H9 (cell line): ENCODE measurements around the gene ARCN1. TPM values are rescaled to one million over a fixed set of nuclear protein-coding genes. Genes with fewer than 3 reads are reported as not detected.

ENCODE experiments used
- DNase-seq: peaks from one replicate; pipeline ENCODE4 v3.0.0-alpha.2; 2017
- H2AFZ ChIP-seq: one replicate; pipeline ENCODE4 v1.6.1; 2013; ENCODE audit warnings: mild to moderate bottlenecking, low read length, control low read depth, moderate library complexity
- H2AK5ac ChIP-seq: 2 replicates; pipeline ENCODE4 v1.6.1; 2013; ENCODE audit warnings: low read length, control low read depth, mixed read lengths; ENCODE audit not compliant: insufficient read length
- H2BK120ac ChIP-seq: one replicate; pipeline ENCODE4 v1.6.1; 2013; ENCODE audit warnings: low read depth, mild to moderate bottlenecking, low read length, control low read depth, inconsistent platforms; ENCODE audit not compliant: poor library complexity, severe bottlenecking
- H2BK12ac ChIP-seq: 2 replicates; pipeline ENCODE4 v1.6.1; 2013; ENCODE audit warnings: low read length, control low read depth, mixed read lengths, low read depth; ENCODE audit not compliant: insufficient read length
- H2BK15ac ChIP-seq: 2 replicates; pipeline ENCODE4 v1.6.1; 2013; ENCODE audit warnings: low read depth, low read length, control low read depth
- H2BK20ac ChIP-seq: one replicate; pipeline ENCODE4 v1.6.1; 2013; ENCODE audit warnings: low read depth, mild to moderate bottlenecking, low read length, control low read depth, inconsistent platforms; ENCODE audit not compliant: poor library complexity, severe bottlenecking
- H2BK5ac ChIP-seq: 2 replicates; pipeline ENCODE4 v1.6.1; 2013; ENCODE audit warnings: low read length, control low read depth, mixed read lengths; ENCODE audit not compliant: insufficient read length
- H3K14ac ChIP-seq: 2 replicates; pipeline ENCODE4 v1.6.1; 2013; ENCODE audit warnings: low read length, control low read depth; ENCODE audit not compliant: insufficient read depth
- H3K18ac ChIP-seq: 2 replicates; pipeline ENCODE4 v1.6.1; 2013; ENCODE audit warnings: low read depth, mild to moderate bottlenecking, mixed read lengths, low read length, control low read depth; ENCODE audit not compliant: insufficient read length
- H3K23ac ChIP-seq: 2 replicates; pipeline ENCODE4 v1.6.1; 2013; ENCODE audit warnings: low read length, control low read depth, mixed read lengths, low read depth; ENCODE audit not compliant: insufficient read length
- H3K23me2 ChIP-seq: 2 replicates; pipeline ENCODE4 v1.6.1; 2013; ENCODE audit warnings: low read depth, mild to moderate bottlenecking, mixed read lengths, low read length, control low read depth; ENCODE audit not compliant: insufficient read length, poor library complexity, severe bottlenecking
- H3K27ac ChIP-seq: 2 replicates; pipeline ENCODE4 v1.5.1; 2013; ENCODE audit warnings: low read length, control low read depth, mixed read lengths, low read depth; ENCODE audit not compliant: insufficient read length
- H3K27me3 ChIP-seq: 2 replicates; pipeline ENCODE4 v1.6.1; 2013; ENCODE audit warnings: low read length, control low read depth, inconsistent platforms; ENCODE audit not compliant: insufficient read depth
- H3K4ac ChIP-seq: 2 replicates; pipeline ENCODE4 v1.6.1; 2013; ENCODE audit warnings: low read depth, mild to moderate bottlenecking, control low read depth, inconsistent platforms, low read length, moderate library complexity
- H3K4me1 ChIP-seq: 2 replicates; pipeline ENCODE4 v1.6.1; 2013; ENCODE audit warnings: low read length, control low read depth, inconsistent platforms; ENCODE audit not compliant: insufficient read depth
- H3K4me2 ChIP-seq: 2 replicates; pipeline ENCODE4 v1.6.1; 2013; ENCODE audit warnings: low read length, control low read depth, mixed read lengths; ENCODE audit not compliant: insufficient read length, insufficient read depth
- H3K56ac ChIP-seq: 2 replicates; pipeline ENCODE4 v1.6.1; 2013; ENCODE audit warnings: low read depth, mild to moderate bottlenecking, mixed read lengths, low read length, control low read depth; ENCODE audit not compliant: insufficient read length
- H3K79me1 ChIP-seq: 2 replicates; pipeline ENCODE4 v1.6.1; 2013; ENCODE audit warnings: low read depth, mild to moderate bottlenecking, moderate library complexity, low read length, control low read depth, inconsistent platforms; ENCODE audit not compliant: insufficient read depth, poor library complexity, severe bottlenecking
- H3K79me2 ChIP-seq: 2 replicates; pipeline ENCODE4 v1.6.1; 2013; ENCODE audit warnings: low read length, control low read depth, inconsistent platforms; ENCODE audit not compliant: insufficient read depth
- H3K9ac ChIP-seq: 2 replicates; pipeline ENCODE4 v1.6.1; 2013; ENCODE audit warnings: low read length, control low read depth, mixed read lengths; ENCODE audit not compliant: insufficient read length; ENCODE audit errors: extremely low read depth
- H3K9me3 ChIP-seq: one replicate; pipeline ENCODE4 v1.6.1; 2013; ENCODE audit warnings: low read depth, low read length, inconsistent platforms; ENCODE audit not compliant: control insufficient read depth
- H3T11ph ChIP-seq: one replicate; pipeline ENCODE4 v1.6.1; 2013; ENCODE audit warnings: mild to moderate bottlenecking, low read length, control low read depth, inconsistent platforms
- H4K20me1 ChIP-seq: one replicate; pipeline ENCODE4 v1.6.1; 2013; ENCODE audit not compliant: control insufficient read depth, insufficient read length, insufficient read depth
- H4K5ac ChIP-seq: 2 replicates; pipeline ENCODE4 v1.6.1; 2013; ENCODE audit warnings: low read depth, mild to moderate bottlenecking, mixed read lengths, low read length, control low read depth; ENCODE audit not compliant: insufficient read length
- H4K8ac ChIP-seq: replicated peaks from 2 replicates; pipeline ENCODE4 v1.6.1; 2013; ENCODE audit warnings: low read length, control low read depth, mixed read lengths, low read depth; ENCODE audit not compliant: insufficient read length
- H4K91ac ChIP-seq: 2 replicates; pipeline ENCODE4 v1.6.1; 2013; ENCODE audit warnings: low read depth, mild to moderate bottlenecking, moderate library complexity, mixed read lengths, low read length, control low read depth; ENCODE audit not compliant: insufficient read length
- H3K27ac Mint-ChIP-seq, 3 experiments: 2 replicates in 2 of 3; 3 replicates in 1 of 3; pipeline ENCODE4 v1.8.0; 2020 to 2021; ENCODE audit warnings: mixed read lengths in 3 of 3, mild to moderate bottlenecking in 1 of 3, moderate library complexity in 1 of 3
- H3K27me3 Mint-ChIP-seq: 2 replicates; pipeline ENCODE4 v1.8.0; 2021; ENCODE audit warnings: low read depth, mild to moderate bottlenecking, moderate library complexity, mixed read lengths
- H3K36me3 Mint-ChIP-seq, 3 experiments: 2 replicates in 2 of 3; 3 replicates in 1 of 3; pipeline ENCODE4 v1.8.0; 2020 to 2021; ENCODE audit warnings: low read depth in 3 of 3, mixed read lengths in 3 of 3; ENCODE audit not compliant: insufficient read depth in 1 of 3
- H3K4me1 Mint-ChIP-seq, 2 experiments: 2 replicates each; pipeline ENCODE4 v1.8.0; 2020; ENCODE audit warnings: mixed read lengths in 2 of 2
- H3K4me3 Mint-ChIP-seq, 2 experiments: 2 replicates in 1 of 2; 3 replicates in 1 of 2; pipeline ENCODE4 v1.8.0; 2020 to 2021; ENCODE audit warnings: mild to moderate bottlenecking in 2 of 2, mixed read lengths in 2 of 2, moderate library complexity in 1 of 2
- H3K9me3 Mint-ChIP-seq, 2 experiments: 2 replicates in 1 of 2; 3 replicates in 1 of 2; pipeline ENCODE4 v1.8.0; 2020; ENCODE audit warnings: mild to moderate bottlenecking in 2 of 2, mixed read lengths in 2 of 2, moderate library complexity in 1 of 2
- CTCF ChIP-seq: fragments of 200-600 bp; sonication (generic); conservative IDR thresholded peaks from 3 replicates; pipeline ENCODE4 v1.8.0; 2021; ENCODE audit warnings: antibody characterized with exemption, mild to moderate bottlenecking
- WGBS: extraction: QIAGEN DNeasy Blood & Tissue Kit; methylation state at CpG from one replicate; pipeline ENCODE4 v1.1.7; 2013; ENCODE audit warnings: missing lambda C conversion rate, low lambda C conversion rate, mixed read lengths; ENCODE audit not compliant: insufficient read length; ENCODE audit errors: extremely low coverage; 5-methylcytosine and 5-hydroxymethylcytosine counted together
- total RNA-seq: library from RNA; stranded (reverse); gene quantifications from 2 replicates; pipeline ENCODE4 v1.2.1, GENCODE V29; 2021

The ARCN1 gene
- total RNA-seq, 1 experiment from 2014 or later = 152 TPM

DNA sequence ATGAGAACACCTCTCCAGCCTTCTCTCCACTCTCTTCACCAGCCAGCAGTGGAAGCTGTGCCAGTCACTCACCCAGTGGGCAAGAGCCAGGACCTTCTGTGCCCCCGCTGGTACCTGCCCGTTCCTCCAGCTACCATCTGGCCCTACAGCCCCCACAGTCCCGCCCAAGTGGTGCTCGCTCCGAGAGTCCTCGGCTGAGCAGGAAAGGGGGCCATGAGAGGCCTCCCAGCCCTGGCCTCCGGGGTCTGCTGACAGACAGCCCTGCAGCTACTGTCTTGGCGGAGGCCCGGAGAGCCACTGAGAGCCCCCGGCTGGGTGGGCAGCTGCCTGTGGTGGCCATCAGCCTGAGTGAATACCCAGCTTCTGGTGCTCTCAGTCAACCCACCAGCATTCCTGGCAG is 55.4 kb downstream of the ARCN1 start:
- no peak overlapping the region for H3K27ac ChIP-seq
- no peak overlapping the region for H2BK12ac ChIP-seq
- no CpG with 5 or more reads among the region's 10 CpGs for WGBS
- TF ChIP-seq CTCF = no peak
- H4K8ac ChIP-seq = no peak overlapping the region
- no peaks in the 10 kb centered on the region for H4K20me1 ChIP-seq
- no peaks in the 10 kb centered on the region for H3K79me1 ChIP-seq
- no peak overlapping the region for H3K56ac ChIP-seq
- peaks cover 4% of the 10 kb centered on the region for H3K23me2 ChIP-seq
- H3K4me1 Mint-ChIP-seq = peaks cover 10 to 13% of the 10 kb centered on the region in 2 experiments
- H2AK5ac ChIP-seq = no peak overlapping the region
- H3K27ac Mint-ChIP-seq = no peak overlapping the region
- peaks cover 17 to 66% (median 52%) of the 10 kb centered on the region in 3 experiments for H3K36me3 Mint-ChIP-seq
- H3T11ph ChIP-seq = no peak overlapping the region
- H3K9ac ChIP-seq = no peak overlapping the region
- no peaks in the 10 kb centered on the region for H3K9me3 ChIP-seq
- H4K5ac ChIP-seq = no peak overlapping the region
- H2BK20ac ChIP-seq = no peak overlapping the region
- no peaks in the 10 kb centered on the region for H3K9me3 Mint-ChIP-seq
- no peak overlapping the region for H4K91ac ChIP-seq
- no peak overlapping the region for H3K4me3 Mint-ChIP-seq
- H3K27me3 ChIP-seq = no peaks in the 10 kb centered on the region
- no peak overlapping the region for H2AFZ ChIP-seq
- no peak overlapping the region for H2BK5ac ChIP-seq
- DNase-seq = no peak
- no peak overlapping the region for H2BK15ac ChIP-seq
- no peak overlapping the region for H2BK120ac ChIP-seq
- H3K4me2 ChIP-seq = no peak overlapping the region
- H3K79me2 ChIP-seq = no peaks in the 10 kb centered on the region; the same call in 1 of the 2 replicates
- peaks cover 2% of the 10 kb centered on the region; the same call in 1 of the 2 replicates for H3K4me1 ChIP-seq
- H3K27me3 Mint-ChIP-seq = no peaks in the 10 kb centered on the region
- H3K18ac ChIP-seq = no peak overlapping the region
- H3K23ac ChIP-seq = no peak overlapping the region
- no peak overlapping the region for H3K14ac ChIP-seq
- no peak overlapping the region for H3K4ac ChIP-seq
